Upper lobe of left lung (tissue), 4 donors: ENCODE measurements around the gene PIGV.

Experiments
- CTCF ChIP-seq, 6 experiments: fragments of 450-650 bp in 4 of 6; fragments of 200-600 bp in 2 of 6; sonication (generic) in 2 of 6; IDR thresholded peaks; one replicate each; pipeline ENCODE4 v1.5.1; 2016 to 2019; ENCODE audit warnings: antibody characterized with exemption in 6 of 6
- POLR2A ChIP-seq, 4 donors: fragments of 450-650 bp; IDR thresholded peaks; one replicate each; pipeline ENCODE4 v1.5.1; 2016 to 2017; ENCODE audit warnings: antibody characterized with exemption in 4 of 4, mild to moderate bottlenecking in 2 of 4
- POLR2AphosphoS5 ChIP-seq, 2 donors: sonication (generic); formaldehyde crosslinking; IDR thresholded peaks; one replicate each; pipeline ENCODE4 v1.5.1; 2017; ENCODE audit warnings: antibody characterized with exemption in 2 of 2

- TF ChIP-seq CTCF (IDR thresholded peaks at IDR 0.05), result no peak
- TF ChIP-seq POLR2A (IDR thresholded peaks at IDR 0.05), result no peak
- no peak for TF ChIP-seq POLR2AphosphoS5 (IDR thresholded peaks at IDR 0.05)
Measured at GRCh38 chr1:26759531-26759930, 28.2 kb upstream of the PIGV start.
